Mesenteric fat pad (tissue), 1 donor: ENCODE data around the gene CSNK1G1. TPM values are rescaled to one million over a fixed set of nuclear protein-coding genes. Genes with fewer than 3 reads are reported as not detected.

ENCODE experiments used
- DNase-seq: peaks from one replicate; pipeline ENCODE4 v3.0.0-alpha.2; 2020; ENCODE audit warnings: low spot score
- total RNA-seq: library from RNA; stranded (reverse); fragmentation: NEBNext Ultra II Directional; extraction: Animal tissue kit (Norgen Biotek cat#: 25700); gene quantifications from one replicate; pipeline ENCODE4 v1.2.1, GENCODE V29; 2021
- donor health status: DM: yes; HTN: yes; CAD: no.

CSNK1G1 gene
- total RNA-seq, 1 donor from 2014 or later, result 19.8 TPM

DNA sequence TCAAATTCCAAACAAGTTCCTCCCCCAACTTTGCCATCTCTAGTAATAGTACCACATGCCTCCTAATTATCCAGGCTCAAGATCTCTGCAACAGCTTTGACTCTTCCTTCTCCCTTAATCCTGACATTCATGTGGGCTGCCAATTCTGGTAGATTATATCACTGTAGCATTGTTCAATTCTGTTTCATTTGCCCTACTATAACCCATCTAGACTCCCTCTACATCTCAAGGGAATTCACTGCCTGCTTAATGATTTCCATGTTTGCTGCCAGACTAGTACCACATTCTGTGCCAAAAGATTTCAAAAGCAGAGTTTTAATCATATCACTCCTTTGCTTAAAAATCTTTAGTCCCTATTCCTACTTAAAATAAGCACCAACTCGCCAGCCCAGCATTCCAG, 158.5 kb downstream of the CSNK1G1 start:
- DNase-seq, result no peak

DNA sequence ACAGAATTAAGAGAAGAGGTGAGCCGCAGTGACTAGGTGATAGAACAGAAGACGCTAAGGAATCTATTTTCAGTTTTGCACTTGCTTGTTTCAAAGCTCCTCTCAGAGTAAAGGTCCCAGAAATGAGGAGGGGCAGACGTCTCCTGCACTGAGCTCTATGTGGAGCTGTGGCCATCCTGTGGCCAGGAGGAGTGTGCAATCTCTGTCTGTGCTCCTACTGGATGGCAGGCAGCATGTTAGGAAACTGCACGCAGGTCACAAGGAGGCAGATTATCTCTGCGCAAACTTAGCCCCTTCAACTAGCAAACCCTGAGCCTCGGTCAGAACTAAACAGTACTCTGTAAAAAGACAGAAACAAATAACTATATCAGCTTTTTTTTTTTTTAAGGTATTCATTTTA, 162.0 kb downstream of the CSNK1G1 start:
- DNase-seq, result no peak

DNA sequence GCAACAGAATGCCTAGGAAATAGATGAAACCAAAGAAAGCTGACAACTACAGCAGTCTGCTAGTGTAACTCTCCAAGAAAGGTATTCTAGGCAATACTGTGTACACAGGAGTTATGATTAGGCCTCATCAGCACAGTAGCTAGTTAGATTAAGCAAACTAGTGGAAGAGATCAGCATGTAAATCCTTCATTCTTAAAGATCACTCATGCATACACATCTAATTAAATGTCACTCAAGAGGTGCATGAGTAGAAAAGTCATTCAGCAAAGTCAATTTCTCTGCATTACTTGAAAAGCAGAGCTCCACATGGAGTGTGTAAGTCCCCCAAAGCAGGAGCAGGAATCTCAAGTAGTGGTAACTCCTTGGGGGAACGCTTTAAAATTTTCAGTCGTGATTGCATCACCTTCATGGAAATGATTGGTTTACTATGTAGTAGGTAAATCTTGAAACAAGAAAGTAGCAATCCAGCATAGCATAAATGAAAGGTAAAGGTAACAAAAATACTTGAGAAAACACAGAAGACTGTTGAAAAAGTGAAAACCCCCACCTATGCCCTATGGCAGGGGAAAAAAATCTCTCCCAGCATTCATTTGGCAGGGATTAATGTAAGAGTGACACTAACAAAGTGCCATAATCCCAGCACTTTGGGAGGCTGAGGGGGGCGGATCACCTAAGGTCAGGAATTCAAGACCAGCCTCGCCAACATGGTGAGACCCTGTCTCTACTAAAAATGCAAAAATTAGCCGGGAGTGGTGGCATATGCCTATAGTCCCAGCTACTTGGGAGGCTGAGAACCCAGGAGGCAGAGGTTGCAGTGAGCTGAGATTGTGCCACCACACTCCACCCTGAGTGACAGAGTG, 163.8 kb downstream of the CSNK1G1 start:
- DNase-seq, result no peak

DNA sequence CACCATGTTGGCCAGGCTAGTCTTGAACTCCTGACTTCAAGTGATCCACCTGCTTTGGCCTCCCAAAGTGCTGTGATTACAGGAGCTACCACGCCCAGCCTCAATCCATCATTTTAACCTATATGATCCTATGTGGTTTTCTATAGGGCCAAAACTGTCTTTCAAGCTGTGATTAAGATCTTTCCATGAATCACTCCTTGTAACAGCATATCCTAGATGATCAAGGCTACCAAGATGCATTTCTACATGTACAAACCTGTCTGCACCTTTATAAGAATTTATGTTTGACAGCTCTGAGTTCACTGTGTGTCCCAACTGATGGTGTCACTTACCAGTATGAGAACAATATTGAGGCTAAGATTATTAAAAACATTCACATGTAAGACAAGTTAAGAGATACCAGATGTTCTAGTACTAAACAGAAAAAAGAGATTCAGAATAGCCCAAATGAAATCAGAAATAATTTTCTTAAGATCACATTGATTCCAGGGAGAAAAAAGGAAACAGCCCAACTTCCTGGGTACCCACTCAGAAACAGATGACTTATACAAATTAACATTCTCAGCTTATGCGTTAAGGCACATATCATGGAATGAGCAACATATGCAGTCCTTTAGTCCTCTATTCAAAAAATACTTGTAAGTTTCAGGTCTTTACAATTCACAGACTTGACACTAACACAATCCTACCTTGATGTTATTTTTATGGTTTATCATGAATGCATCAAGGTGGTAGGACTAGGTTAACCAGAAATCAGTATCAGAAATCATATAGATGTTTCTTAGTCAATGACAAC, 168.4 kb downstream of the CSNK1G1 start:
- no peak for DNase-seq

DNA sequence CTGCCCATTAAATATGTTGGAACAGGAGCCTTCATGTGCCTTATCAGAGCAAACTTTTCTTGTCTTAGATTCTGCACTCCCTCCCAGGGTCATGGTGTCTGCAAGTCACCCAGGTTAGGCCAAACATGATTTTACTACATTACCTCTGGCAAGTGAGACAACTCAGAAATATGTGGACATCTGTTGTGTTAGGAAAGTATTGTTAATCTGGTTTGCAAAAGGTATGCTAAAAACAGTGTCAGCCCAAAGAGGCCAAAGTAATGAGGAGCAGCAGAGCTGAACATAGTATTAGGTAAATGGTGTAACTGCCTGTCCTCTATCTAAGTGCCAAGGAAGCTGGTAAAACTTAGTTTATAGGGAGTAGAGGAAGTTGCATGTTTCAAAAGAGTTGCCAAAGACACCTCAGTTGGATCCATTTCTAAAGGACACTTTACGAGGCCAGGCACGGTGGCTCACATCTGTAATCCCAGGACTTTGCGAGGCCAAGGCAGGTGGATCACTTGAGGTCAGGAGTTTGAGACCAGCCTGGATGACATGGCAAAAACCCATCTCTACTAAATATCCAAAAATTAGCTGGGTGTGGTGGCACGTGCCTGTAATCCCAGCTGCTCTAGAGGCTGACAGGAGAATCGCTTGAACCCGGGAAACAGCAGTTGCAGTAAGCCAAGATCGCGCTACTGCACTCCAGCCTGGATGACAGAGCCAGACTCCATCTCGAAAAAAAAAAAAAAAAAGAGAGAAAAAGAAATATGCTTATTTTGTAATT, 170.6 kb downstream of the CSNK1G1 start:
- DNase-seq, result no peak

DNA sequence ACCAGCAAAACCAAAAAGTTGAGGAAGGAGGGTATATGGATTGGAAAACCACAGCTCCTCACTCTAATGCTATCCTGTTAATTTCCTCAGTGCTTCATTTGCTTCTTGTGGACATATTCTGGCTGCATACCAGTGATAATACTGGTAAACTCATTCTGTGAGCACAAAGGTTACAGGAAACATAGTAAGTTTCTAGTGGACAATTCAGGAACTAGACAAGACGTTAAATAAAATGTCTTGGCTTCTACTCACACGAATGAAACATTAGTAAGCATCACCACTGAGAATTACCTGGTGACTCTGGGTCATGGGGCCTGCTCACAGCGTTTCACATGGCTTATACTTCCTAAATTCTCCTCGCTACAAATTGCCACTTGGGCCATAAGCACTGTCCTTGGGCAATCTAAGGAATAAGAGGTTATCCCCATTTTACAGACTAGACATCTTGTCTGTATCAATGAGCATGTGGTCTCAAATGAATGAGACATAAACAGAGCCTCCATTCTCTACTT, 173.1 kb downstream of the CSNK1G1 start:
- DNase-seq, result no peak

DNA sequence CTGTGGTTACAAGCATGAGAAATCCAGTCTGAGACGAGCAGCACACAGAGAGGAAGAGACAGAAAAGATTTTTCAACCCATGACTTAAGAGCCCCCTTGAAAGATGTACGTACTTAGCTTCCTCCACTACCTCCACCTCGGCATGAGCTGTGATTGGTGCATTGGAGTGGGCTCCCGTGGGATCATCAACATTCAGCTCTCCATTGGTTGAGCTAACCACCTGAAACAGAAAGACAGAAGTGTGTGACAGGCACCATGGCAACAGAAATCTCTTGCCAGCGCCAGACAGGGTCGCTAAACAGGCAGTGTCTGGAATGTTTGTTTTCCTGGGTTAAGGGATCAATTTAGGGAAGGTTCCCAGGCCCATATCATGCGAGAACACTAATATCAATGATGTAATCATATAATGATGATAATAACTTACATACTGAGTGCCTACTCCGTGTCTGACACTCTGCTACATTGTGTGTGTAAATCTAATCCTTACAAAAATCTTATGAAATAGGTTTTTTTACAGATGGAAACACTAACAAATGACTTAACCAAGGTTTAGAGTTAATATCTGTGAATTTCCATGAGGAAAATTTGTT, 175.6 kb downstream of the CSNK1G1 start:
- DNase-seq, result no peak

DNA sequence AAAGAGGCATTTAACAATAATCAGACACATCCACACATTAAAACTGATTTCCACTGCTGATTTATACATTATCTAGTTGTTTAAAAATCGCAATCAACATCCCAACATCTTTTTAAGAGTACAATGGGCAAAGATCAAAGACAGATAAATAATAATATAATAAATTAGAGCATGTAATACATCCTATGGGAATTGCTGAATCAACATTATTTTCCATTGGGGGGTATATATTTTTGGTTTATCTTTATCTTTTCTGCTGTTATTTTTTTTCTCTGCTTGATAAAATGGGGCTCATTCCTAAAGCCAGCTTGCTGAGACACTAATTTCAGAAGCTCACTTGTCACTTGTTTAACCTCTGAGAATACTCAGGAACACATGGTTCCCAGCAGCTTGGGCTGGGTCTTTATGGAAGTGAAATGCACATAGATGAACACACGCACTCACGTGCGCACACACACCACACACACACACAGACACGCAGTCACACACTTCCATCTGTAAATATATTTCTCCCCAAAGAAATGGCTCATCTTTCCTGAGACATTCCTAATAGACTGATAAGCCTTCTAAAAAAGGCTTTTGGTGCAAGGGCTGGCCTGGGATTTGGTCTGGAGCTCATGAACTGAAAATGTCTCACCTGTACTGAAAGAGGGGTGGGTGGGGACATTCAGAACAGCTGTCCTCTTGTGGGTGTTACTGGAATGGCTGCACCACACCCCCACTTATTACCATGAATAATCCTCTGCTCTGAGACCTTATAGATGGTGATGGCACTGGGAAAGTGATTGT, 189.7 kb downstream of the CSNK1G1 start:
- no peak for DNase-seq

DNA sequence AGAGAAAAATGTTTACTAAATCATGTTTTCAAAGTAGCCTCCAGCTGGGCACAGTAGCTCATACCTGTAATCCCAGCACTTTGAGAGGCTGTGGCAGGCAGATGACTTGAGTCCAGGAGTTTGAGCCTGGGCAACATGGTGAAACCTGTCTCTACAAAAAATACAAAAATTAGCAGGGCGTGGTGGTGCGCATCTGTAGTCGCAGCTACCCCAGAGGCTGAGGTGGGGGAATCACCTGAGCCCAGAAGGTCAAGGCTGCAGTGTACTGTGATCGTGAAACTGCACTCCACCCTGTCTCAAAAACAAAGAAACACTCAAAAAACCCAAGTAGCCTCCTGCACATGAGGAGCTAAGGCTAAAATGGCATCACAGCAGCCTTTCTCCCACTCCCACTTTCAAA, 191.5 kb downstream of the CSNK1G1 start:
- DNase-seq, result peak; percentile 55

DNA sequence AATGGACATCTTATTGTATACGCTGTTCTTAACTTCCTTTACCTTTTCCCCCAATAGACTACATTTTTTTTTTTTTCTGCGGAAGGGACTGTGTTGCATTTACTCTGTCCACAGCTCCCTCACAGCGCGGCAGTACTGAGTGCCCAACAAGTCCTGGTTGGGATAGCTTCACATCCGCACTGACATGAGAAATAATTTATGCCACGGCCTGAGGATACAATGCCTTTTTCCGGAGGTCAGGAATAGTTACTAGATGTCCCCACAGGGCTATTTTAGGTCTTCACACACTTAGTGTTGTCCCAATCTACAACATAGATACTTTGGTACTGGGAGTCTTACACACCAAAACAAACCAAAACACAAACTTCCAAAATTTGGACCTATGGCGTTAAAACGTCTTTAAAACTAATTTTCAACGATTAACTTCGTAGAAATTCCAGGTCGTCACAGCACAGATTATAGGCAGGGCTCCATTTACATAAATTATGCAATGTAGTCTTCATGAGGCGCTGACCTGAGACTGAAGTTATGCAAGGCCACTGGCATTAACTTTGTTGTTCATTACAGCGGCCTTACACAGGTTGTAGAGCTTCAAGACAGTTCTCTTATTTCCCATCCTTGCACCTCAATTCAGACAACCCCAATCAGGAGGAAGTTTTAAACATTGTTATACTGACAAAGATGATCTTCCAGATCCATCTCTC, 192.2 kb downstream of the CSNK1G1 start:
- DNase-seq, result no peak

DNA sequence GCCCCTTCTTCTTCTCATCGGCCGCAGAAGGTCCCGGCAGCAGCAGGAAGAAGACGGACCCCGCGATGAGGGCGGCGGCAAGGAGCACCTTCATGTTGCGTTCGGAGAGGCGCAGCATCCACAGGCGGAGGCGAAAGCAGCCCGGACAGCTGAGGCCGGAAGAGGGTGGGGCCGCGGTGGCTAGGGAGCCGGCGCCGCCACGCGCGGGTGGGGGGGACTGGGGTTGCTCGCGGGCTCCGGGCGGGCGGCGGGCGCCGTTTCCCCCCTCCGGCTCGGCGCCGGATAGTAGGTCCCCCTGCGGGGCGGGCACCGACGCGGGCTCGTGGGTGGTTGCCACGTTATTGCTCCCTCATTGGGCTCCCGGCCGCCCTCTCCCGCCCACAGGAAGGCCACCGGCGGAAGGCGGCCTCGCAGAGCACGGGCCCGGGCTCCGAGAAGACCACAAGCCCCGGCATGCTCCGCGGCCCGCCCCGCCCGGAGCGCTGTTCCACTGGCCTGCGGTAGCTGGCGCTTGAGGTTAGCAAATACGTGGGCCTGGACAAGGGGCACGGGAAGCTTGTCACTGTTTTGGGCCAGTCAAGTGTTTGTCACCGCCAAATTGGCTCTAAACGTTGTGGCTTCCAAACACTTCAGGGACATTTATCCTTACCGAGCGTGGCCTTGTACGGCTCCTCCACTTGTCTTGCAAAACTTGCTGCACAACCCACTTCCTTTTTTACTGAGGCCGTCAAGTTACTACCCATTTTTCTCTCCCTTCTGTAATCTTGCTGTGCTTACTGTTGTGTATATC, 192.9 kb downstream of the CSNK1G1 start, which contains the start of gene PPIB:
PPIB (minus strand) TSS at position 154 of the 790 bp plus-strand sequence; CDS start at position 118, 36 bp downstream.
- peak; percentile 99 for DNase-seq

DNA sequence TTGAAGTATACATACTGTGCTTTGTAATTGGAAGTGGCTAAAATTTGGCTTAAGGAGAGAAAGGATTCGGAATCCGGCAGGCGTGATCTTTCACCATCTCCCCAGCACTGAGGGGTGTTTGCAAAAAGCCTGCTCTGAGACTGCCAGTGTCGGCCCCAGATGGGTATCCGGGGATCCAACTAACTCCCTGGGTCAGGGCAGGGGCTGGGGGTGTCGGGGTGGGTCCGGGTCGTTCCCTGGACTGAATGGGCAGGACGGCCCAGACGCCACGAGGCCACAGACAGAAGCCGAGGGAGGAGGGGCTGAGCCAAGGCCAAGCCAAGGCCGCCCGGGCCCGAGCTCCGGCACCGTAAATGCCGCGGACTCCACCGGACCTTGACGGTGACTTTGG, 193.5 kb downstream of the CSNK1G1 start:
- DNase-seq, result no peak

DNA sequence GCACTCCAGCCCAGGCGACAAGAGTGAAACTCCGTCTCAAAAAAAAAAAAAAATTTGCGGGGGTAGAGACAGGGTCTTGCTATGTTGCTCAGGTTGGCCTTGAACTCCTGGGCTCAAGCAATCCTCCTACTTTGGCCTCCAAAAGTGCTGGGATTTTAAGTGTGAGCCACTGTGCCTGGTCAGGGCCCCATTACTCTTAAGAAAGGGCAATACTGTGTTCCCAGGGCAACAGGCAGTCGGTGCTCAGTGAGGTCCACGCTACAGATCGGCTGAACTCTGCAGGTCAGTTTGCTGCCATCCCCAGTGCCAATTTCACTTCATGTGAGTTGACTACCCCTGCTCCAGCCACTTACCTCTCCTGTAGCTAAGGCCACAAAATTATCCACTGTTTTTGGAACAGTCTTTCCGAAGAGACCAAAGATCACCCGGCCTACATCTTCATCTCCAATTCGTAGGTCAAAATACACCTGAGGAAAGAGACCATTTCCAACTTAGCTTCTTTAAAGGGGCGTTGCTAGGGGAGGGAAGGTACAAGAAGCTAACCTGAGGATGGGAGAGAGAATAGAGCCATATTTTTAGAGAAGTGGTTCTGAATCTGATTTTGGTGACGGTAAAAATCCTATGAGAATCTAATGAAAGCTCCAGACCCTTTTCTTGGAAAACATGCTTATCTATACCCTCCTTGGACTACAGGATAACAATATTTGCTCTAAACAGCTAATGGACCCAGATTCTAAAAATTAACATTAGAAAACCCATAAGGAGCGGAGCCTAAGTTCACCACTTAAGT, 194.1 kb downstream of the CSNK1G1 start:
- no peak for DNase-seq

DNA sequence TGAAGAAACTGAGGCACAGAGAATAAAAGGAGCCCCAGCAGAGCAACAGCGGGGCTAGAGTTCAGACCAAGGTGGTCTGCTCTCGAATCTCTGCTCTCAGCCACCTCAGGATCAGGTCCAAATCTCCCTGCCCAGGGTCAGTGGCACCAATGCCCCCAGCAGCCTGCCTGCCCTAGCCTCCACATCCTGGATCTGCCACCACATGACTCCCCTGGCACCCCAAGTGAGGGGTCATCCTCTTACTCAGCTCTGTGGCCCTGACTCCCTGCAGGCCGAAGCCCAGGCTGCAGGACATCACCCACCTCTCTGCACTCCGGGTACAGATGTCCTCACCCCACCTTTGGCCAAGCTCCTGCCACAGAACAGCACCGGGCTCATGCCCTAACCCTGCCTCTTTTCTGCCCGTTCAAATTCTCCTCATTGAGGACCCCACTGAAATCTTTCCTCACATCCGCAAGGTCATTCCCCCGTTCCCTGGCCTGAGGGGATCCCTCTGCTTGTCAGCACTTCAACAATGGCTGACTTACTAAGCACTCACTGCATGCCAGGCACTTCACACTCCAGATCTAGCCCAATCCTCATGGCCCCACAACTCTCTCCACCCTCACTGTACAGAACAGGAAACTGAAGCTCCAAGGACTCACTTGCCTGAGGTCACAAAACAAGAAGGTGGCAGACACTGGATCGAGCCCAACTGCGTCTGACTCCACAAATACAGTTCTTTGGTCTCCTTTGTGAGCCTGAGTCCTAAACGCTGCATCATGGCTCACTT, 197.4 kb downstream of the CSNK1G1 start:
- DNase-seq, result peak; percentile 76

DNA sequence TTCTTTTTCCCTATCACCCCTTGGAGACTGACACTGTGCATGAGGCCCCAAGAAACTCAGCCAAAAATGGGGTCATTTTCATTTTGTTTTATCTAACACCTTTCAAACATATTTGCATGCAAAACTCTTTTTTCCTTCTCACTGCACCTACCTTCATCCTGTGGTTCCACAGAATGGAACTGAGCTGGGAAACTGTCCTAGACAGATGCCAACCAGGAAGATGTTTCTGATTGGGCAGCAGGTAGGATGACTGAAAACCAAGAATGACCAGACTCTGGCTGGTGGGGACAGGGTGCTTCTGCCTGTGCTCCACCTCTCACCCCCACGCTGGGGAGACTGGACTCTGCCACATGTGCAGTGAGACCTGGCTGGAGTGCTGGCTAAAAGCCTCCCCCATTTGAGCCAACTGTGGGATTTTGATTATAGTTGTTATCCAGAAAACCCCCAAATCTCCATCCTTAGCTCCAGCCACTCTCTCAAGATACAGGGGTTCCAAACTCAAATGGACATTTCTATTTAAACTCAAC, 198.3 kb downstream of the CSNK1G1 start:
- peak; percentile 69 for DNase-seq

DNA sequence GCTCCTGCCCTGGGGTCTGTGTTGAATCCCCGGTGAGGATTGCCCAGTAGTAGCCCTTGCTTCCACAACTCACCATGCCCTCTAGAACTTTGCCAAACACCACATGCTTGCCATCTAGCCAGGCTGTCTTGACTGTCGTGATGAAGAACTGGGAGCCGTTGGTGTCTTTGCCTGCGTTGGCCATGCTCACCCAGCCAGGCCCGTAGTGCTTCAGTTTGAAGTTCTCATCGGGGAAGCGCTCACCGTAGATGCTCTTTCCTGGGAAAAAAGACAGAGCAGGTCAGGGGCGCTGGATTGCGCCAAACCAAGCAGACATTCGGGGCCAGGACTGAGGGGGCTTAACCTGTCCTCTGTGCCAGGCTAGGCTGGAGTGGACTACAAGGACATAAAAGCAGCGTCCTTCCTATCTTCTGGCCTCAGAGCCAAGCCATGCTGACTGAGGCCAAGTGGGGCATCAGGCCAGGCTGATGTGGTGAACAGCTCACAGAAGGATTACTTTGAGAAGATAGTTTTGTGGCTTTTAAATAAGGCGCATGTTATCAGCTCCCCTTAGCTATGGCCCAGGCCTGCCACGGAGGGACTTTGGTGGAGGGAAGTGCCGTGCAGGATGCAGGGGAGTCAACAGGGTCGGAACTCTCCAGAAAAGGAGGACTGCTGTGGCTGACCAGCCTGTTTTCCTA, 199.2 kb downstream of the CSNK1G1 start:
- peak; percentile 79 for DNase-seq
